DOHH2 (cell line): ENCODE data around the gene TRMT1.

Experiments used
- H3F3A ChIP-seq: fragments of 200-600 bp; sonication (generic), shearing (Covaris generic); 2 replicates; pipeline ENCODE4 v1.6.0; 2016; ENCODE audit warnings: antibody characterized with exemption, mild to moderate bottlenecking; ENCODE audit not compliant: control insufficient read depth, insufficient read depth
- H3K27ac ChIP-seq: fragments of 200-600 bp; sonication (generic); 2 replicates; pipeline ENCODE4 v1.5.1; 2014; ENCODE audit warnings: low read depth, mild to moderate bottlenecking, low read length, moderate library complexity
- H3K27me3 ChIP-seq: fragments of 200-600 bp; sonication (generic); 2 replicates; pipeline ENCODE4 v1.6.1; 2014; ENCODE audit warnings: mild to moderate bottlenecking, low read length, mixed read lengths; ENCODE audit not compliant: control insufficient read depth
- H3K36me3 ChIP-seq: fragments of 200-600 bp; sonication (generic); 2 replicates; pipeline ENCODE4 v1.6.1; 2014; ENCODE audit warnings: mild to moderate bottlenecking, low read length, moderate library complexity, mixed read lengths; ENCODE audit not compliant: control insufficient read depth
- H3K4me1 ChIP-seq: fragments of 200-600 bp; sonication (generic); 2 replicates; pipeline ENCODE4 v1.6.1; 2014; ENCODE audit warnings: mild to moderate bottlenecking, low read length, mixed read lengths; ENCODE audit not compliant: control insufficient read depth
- H3K4me2 ChIP-seq: fragments of 200-600 bp; sonication (generic); 2 replicates; pipeline ENCODE4 v1.6.0; 2014; ENCODE audit warnings: mild to moderate bottlenecking, low read length, moderate library complexity
- H3K4me3 ChIP-seq: fragments of 200-600 bp; sonication (generic); 2 replicates; pipeline ENCODE4 v1.5.1; 2014; ENCODE audit warnings: mild to moderate bottlenecking, low read length, mixed read lengths
- H3K79me2 ChIP-seq: fragments of 200-600 bp; sonication (generic); 2 replicates; pipeline ENCODE4 v1.6.1; 2014; ENCODE audit warnings: mild to moderate bottlenecking, low read length, mixed read lengths; ENCODE audit not compliant: control insufficient read depth
- H3K9me2 ChIP-seq: fragments of 200-600 bp; sonication (generic); replicated peaks from 2 replicates; pipeline ENCODE4 v1.6.1; 2014; ENCODE audit warnings: mild to moderate bottlenecking, low read length, mixed read lengths; ENCODE audit not compliant: control insufficient read depth
- H3K9me3 ChIP-seq: fragments of 200-600 bp; sonication (generic); 2 replicates; pipeline ENCODE4 v1.6.1; 2014; ENCODE audit warnings: antibody characterized with exemption, low read length, mixed read lengths; ENCODE audit not compliant: control insufficient read depth, insufficient read depth
- H4K20me1 ChIP-seq: fragments of 200-600 bp; sonication (generic); 2 replicates; pipeline ENCODE4 v1.6.0; 2014; ENCODE audit warnings: low read depth, mild to moderate bottlenecking, antibody characterized with exemption, low read length, moderate library complexity; ENCODE audit not compliant: control insufficient read depth, insufficient read depth
- CTCF ChIP-seq: fragments of 200-600 bp; sonication (generic); IDR thresholded peaks from one replicate; pipeline ENCODE4 v1.5.1; 2014; ENCODE audit warnings: antibody characterized with exemption, mild to moderate bottlenecking, low read depth, low read length; ENCODE audit not compliant: poor library complexity, severe bottlenecking
- EZH2phosphoT487 ChIP-seq: fragments of 200-600 bp; sonication (generic); IDR thresholded peaks from 2 replicates; pipeline ENCODE4 v1.6.1; 2017; ENCODE audit warnings: borderline replicate concordance, mild to moderate bottlenecking, antibody characterized with exemption, low read length, moderate library complexity, mixed read lengths

The TRMT1 gene

GRCh38 chr19:13077240-13077639 lies 39.3 kb downstream of the TRMT1 start:
- TF ChIP-seq EZH2phosphoT487 (no peak), CTCF (no peak)
- no peak overlapping the region for H3K27ac ChIP-seq
- H3K9me3 ChIP-seq, result no peaks in the 10 kb centered on the region
- H4K20me1 ChIP-seq, result no peaks in the 10 kb centered on the region
- H3F3A ChIP-seq, result no peaks in the 10 kb centered on the region
- no peaks in the 10 kb centered on the region for H3K79me2 ChIP-seq
- no peak overlapping the region for H3K4me3 ChIP-seq
- H3K36me3 ChIP-seq, result no peaks in the 10 kb centered on the region
- H3K4me2 ChIP-seq, result no peak overlapping the region
- no peaks in the 10 kb centered on the region for H3K9me2 ChIP-seq
- H3K4me1 ChIP-seq, result no peaks in the 10 kb centered on the region
- peaks cover 16% of the 10 kb centered on the region for H3K27me3 ChIP-seq

GRCh38 chr19:13076787-13077186 lies 39.8 kb downstream of the TRMT1 start:
- no peaks in the 10 kb centered on the region for H3K79me2 ChIP-seq
- peaks cover 20% of the 10 kb centered on the region for H3K27me3 ChIP-seq
- no peak overlapping the region for H3K4me2 ChIP-seq

GRCh38 chr19:13076320-13076719 lies 40.2 kb downstream of the TRMT1 start:
- Histone ChIP-seq H3F3A (no peaks in the 10 kb centered on the region), H3K79me2 (no peaks in the 10 kb centered on the region), H3K4me2 (no peak overlapping the region), H3K9me2 (no peaks in the 10 kb centered on the region), H3K4me1 (no peaks in the 10 kb centered on the region), H4K20me1 (no peaks in the 10 kb centered on the region), H3K9me3 (no peaks in the 10 kb centered on the region), H3K27me3 (peaks cover 21% of the 10 kb centered on the region), H3K36me3 (no peaks in the 10 kb centered on the region), H3K27ac (no peak overlapping the region), H3K4me3 (no peak overlapping the region)
- TF ChIP-seq CTCF (no peak), EZH2phosphoT487 (no peak)

More at GRCh38 chr19:13076787-13077186, 39.8 kb downstream of the TRMT1 start:
- Histone ChIP-seq H4K20me1 (no peaks in the 10 kb centered on the region), H3K4me3 (no peak overlapping the region), H3K27ac (no peak overlapping the region), H3K9me2 (no peaks in the 10 kb centered on the region), H3K4me1 (no peaks in the 10 kb centered on the region), H3F3A (no peaks in the 10 kb centered on the region), H3K36me3 (no peaks in the 10 kb centered on the region), H3K9me3 (no peaks in the 10 kb centered on the region)
- TF ChIP-seq CTCF (no peak), EZH2phosphoT487 (no peak)

- H3K36me3 ChIP-seq, result no peaks in the 10 kb centered on the region
These were observed 42.2 kb downstream of the TRMT1 start for GRCh38 chr19:13074378-13074777.

More at GRCh38 chr19:13074378-13074777, 42.2 kb downstream of the TRMT1 start:
- H3K27me3 ChIP-seq, result peaks cover 30% of the 10 kb centered on the region
- H3K4me3 ChIP-seq, result no peak overlapping the region
- H3K4me1 ChIP-seq, result no peaks in the 10 kb centered on the region
- H3K9me3 ChIP-seq, result no peaks in the 10 kb centered on the region
- no peaks in the 10 kb centered on the region for H4K20me1 ChIP-seq
- no peak overlapping the region for H3K27ac ChIP-seq
- TF ChIP-seq CTCF, result no peak
- no peak for TF ChIP-seq EZH2phosphoT487
- H3F3A ChIP-seq, result no peaks in the 10 kb centered on the region
- H3K79me2 ChIP-seq, result no peaks in the 10 kb centered on the region
- no peaks in the 10 kb centered on the region for H3K9me2 ChIP-seq
- no peak overlapping the region for H3K4me2 ChIP-seq
